HG02938 (cell line): Measurements from ENCODE around the gene MYH11.
A peak's percentile ranks its signal among the peaks of the same experiment; 100 is the strongest.

Experiments
- ATAC-seq: cut with Tn5 transposase; IDR thresholded peaks from one replicate; pipeline ENCODE4 v1.9.1; 2021; ENCODE audit warnings: mild to moderate bottlenecking, moderate library complexity; ENCODE audit not compliant: unreplicated experiment

The MYH11 gene

GRCh38 chr16:15779664-15780351, 77.0 kb downstream of the MYH11 start:
- no peak for ATAC-seq

- no peak for ATAC-seq
These were observed 77.7 kb downstream of the MYH11 start for GRCh38 chr16:15778999-15779614.

- no peak for ATAC-seq
These were observed 78.6 kb downstream of the MYH11 start for GRCh38 chr16:15778204-15778743.

- ATAC-seq, result no peak
These were observed 79.2 kb downstream of the MYH11 start for GRCh38 chr16:15777533-15778203.

- ATAC-seq, result no peak
These were observed 80.3 kb downstream of the MYH11 start for GRCh38 chr16:15776572-15776971.

GRCh38 chr16:15775663-15776304, 81.0 kb downstream of the MYH11 start:
- no peak for ATAC-seq

GRCh38 chr16:15775209-15775608, 81.6 kb downstream of the MYH11 start:
- no peak for ATAC-seq

GRCh38 chr16:15773968-15774367, 82.9 kb downstream of the MYH11 start:
- ATAC-seq, result no peak

GRCh38 chr16:15772579-15773293, 84.1 kb downstream of the MYH11 start:
- ATAC-seq, result no peak

- ATAC-seq, result no peak
These were observed 85.1 kb downstream of the MYH11 start for GRCh38 chr16:15771694-15772093.

GRCh38 chr16:15770512-15770911, 86.3 kb downstream of the MYH11 start:
- no peak for ATAC-seq

GRCh38 chr16:15770107-15770506, 86.7 kb downstream of the MYH11 start:
- no peak for ATAC-seq

GRCh38 chr16:15769239-15769638, 87.6 kb downstream of the MYH11 start:
- no peak for ATAC-seq

- ATAC-seq, result no peak
These were observed 88.6 kb downstream of the MYH11 start for GRCh38 chr16:15768201-15768600.

- ATAC-seq, result no peak
These were observed 89.9 kb downstream of the MYH11 start for GRCh38 chr16:15766918-15767317.

- ATAC-seq, result peak; percentile 84
These were observed 90.9 kb downstream of the MYH11 start for GRCh38 chr16:15765880-15766279.

GRCh38 chr16:15765116-15765515, 91.7 kb downstream of the MYH11 start:
- no peak for ATAC-seq

GRCh38 chr16:15764112-15764511, 92.7 kb downstream of the MYH11 start:
- ATAC-seq, result no peak

GRCh38 chr16:15760129-15760528, 96.7 kb downstream of the MYH11 start:
- no peak for ATAC-seq

- ATAC-seq, result no peak
These were observed 97.8 kb downstream of the MYH11 start for GRCh38 chr16:15759070-15759469.
